AG04450 (cell line): ENCODE measurements around the gene DZIP1L. TPM values are rescaled to one million over a fixed set of nuclear protein-coding genes. Genes with fewer than 3 reads are reported as not detected.
"Not testable (repeated sequence)": the region's sequence is repeated elsewhere in the genome, so short reads cannot be mapped to it uniquely, and the experiment has no call there.

Experiments
- CTCF ChIA-PET: fragments of 300-600, 350-600 bp; formaldehyde crosslinking; extraction: SDS; loops from one replicate; lab custom pipeline; 2022; ENCODE audit warnings: antibody characterized with exemption, inconsistent platforms; lab: Charles Lee
- POLR2A ChIA-PET: fragments of 350-600 bp; formaldehyde crosslinking; extraction: SDS; loops from one replicate; lab custom pipeline; 2021; ENCODE audit warnings: antibody characterized with exemption, inconsistent platforms; lab: Yijun Ruan, JAX
- DNase-seq: peaks from one replicate; pipeline ENCODE4 v3.0.0-alpha.2; 2011; ENCODE audit warnings: low read depth, low spot score
- H3K27ac ChIP-seq: one replicate; pipeline ENCODE4 v1.5.1; 2012; ENCODE audit warnings: low read depth, low read length, control low read depth
- H3K27me3 ChIP-seq: one replicate; pipeline ENCODE4 v1.6.0; 2012; ENCODE audit warnings: low read length; ENCODE audit not compliant: control insufficient read depth, insufficient read depth
- H3K4me3 ChIP-seq: 2 replicates; pipeline ENCODE4 v1.5.1; 2011; ENCODE audit warnings: mild to moderate bottlenecking, low read depth, low read length, control low read depth
- H3K9me3 ChIP-seq: 2 replicates; pipeline ENCODE4 v1.5.1; 2012; ENCODE audit warnings: low read length; ENCODE audit not compliant: control insufficient read depth, insufficient read depth
- CTCF ChIP-seq: IDR thresholded peaks from 2 replicates; pipeline ENCODE4 v1.5.1; 2011; ENCODE audit warnings: low read depth, low read length, control low read depth, inconsistent platforms
- polyA plus RNA-seq: library from polyadenylated mRNA; depleted of rRNA; stranded (reverse); fragments of >200 nt; gene quantifications from 2 replicates; pipeline ENCODE4 v1.2.3, GENCODE V29; 2011

The DZIP1L gene
- polyA plus RNA-seq, 1 experiment = 5.7 TPM

GRCh38 chr3:138105598-138105997, 9.8 kb downstream of the DZIP1L start:
- no peak overlapping the region for H3K27ac ChIP-seq
- no peaks in the 10 kb centered on the region for H3K27me3 ChIP-seq
- ChIA-PET POLR2A (no interaction called here), CTCF (interaction anchor here (0.8 to 1.4 kb wide), 2 partner anchors 9 to 13 kb away, joined by 3 to 6 read pairs; no protein-coding TSS in a partner anchor)
- DNase-seq = no peak
- H3K4me3 ChIP-seq = no peak overlapping the region
- no peaks in the 10 kb centered on the region for H3K9me3 ChIP-seq
- no peak for TF ChIP-seq CTCF

DNA sequence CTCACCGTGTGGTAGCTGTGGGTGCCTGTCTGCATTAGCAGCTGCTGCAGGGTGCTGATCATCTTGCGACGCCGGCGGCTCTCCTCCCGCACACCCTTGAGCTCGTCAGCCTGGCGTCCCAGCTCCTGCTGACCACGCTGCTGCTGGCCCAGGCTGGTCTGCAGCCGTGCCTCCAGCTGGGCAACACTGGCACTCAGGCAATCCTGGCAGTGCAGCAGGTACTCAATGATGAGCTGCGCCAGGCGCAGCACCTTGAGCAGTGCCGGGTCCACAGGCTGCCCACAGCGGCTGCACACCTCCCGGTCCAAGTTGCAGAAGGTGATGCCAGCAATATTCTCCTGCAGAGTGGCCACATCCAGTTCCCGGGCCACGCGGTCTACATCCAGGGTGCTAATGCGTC, 11.9 kb downstream of the DZIP1L start:
- Histone ChIP-seq H3K4me3 (no peak overlapping the region), H3K9me3 (no peaks in the 10 kb centered on the region), H3K27me3 (no peaks in the 10 kb centered on the region), H3K27ac (no peak overlapping the region)
- CTCF ChIA-PET = no interaction called here
- no peak for DNase-seq
- POLR2A ChIA-PET = no interaction called here
- no peak for TF ChIP-seq CTCF

GRCh38 chr3:138101351-138101940, 14.0 kb downstream of the DZIP1L start:
- POLR2A ChIA-PET = interaction anchor here (1.1 to 1.3 kb wide), 2 partner anchors 12 to 19 kb away, joined by 3 read pairs; no protein-coding TSS in a partner anchor
- CTCF ChIA-PET = interaction anchor here (0.5 to 1.5 kb wide), 5 partner anchors 8 to 246 kb away, joined by 3 to 7 read pairs (median 4); no protein-coding TSS in a partner anchor
- H3K27ac ChIP-seq, DNase-seq, H3K27me3 ChIP-seq, H3K9me3 ChIP-seq, H3K4me3 ChIP-seq: not testable (repeated sequence)
- peak; percentile 26; the same call in 1 of the 2 replicates for TF ChIP-seq CTCF

GRCh38 chr3:138099417-138099816, 16.0 kb downstream of the DZIP1L start:
- CTCF ChIA-PET = interaction anchor here (1.1 kb wide), 1 partner anchor 19 kb away, joined by 5 read pairs; no protein-coding TSS in a partner anchor
- POLR2A ChIA-PET = no interaction called here
- no peak for TF ChIP-seq CTCF
- H3K4me3 ChIP-seq = no peak overlapping the region
- H3K27me3 ChIP-seq = no peaks in the 10 kb centered on the region
- no peak for DNase-seq
- H3K9me3 ChIP-seq = no peaks in the 10 kb centered on the region; the same call in 1 of the 2 replicates
- no peak overlapping the region for H3K27ac ChIP-seq
